Measurements from ENCODE around the gene NLGN3. TPM values are rescaled to one million over a fixed set of nuclear protein-coding genes. Genes with fewer than 3 reads are reported as not detected.

NLGN3 gene
- polyA plus RNA-seq, 10 donors = 2.6 to 4.9 (median 3.4) TPM

- DNase-seq = no peak
Measured at GRCh38 chrX:71214152-71214551, 69.5 kb downstream of the NLGN3 start.

GRCh38 chrX:71214604-71215337, 70.1 kb downstream of the NLGN3 start:
- DNase-seq = no peak

- DNase-seq = no peak
Measured at GRCh38 chrX:71215338-71215912, 70.8 kb downstream of the NLGN3 start.

GRCh38 chrX:71216485-71216884, 71.8 kb downstream of the NLGN3 start:
- peak in 1 of 3 donors; percentile 9 for DNase-seq

- DNase-seq = no peak
Measured at GRCh38 chrX:71217298-71217697, 72.7 kb downstream of the NLGN3 start.

Other genes starting within 250 kb of the NLGN3 start
- gene TEX11, start 236.1 kb upstream of the NLGN3 start, polyA plus RNA-seq (ENCODE audit: insufficient read length in 10 of 10) = under 1 TPM in 6 of 10 donors, not detected in 4; 0.08 to 0.41 (median 0.14) TPM
- 1 to 10 TPM in 5 of 10 donors, under 1 TPM in 5; 0.27 to 2.1 (median 1.0) TPM for gene SLC7A3, start 213.7 kb upstream of the NLGN3 start, polyA plus RNA-seq (ENCODE audit: insufficient read length in 10 of 10)
- gene SNX12, start 76.5 kb upstream of the NLGN3 start, polyA plus RNA-seq (ENCODE audit: insufficient read length in 10 of 10) = 10 to 100 TPM; 40.1 to 53.7 (median 46.7) TPM
- 10 to 100 TPM; 23.3 to 33.1 (median 26.4) TPM for gene FOXO4, start 49.0 kb upstream of the NLGN3 start, polyA plus RNA-seq (ENCODE audit: insufficient read length in 10 of 10)
- 1 to 10 TPM in 4 of 10 donors, under 1 TPM in 2, not detected in 4; 0.52 to 2.0 (median 1.1) TPM for gene CXorf65, start 38.1 kb upstream of the NLGN3 start, polyA plus RNA-seq (ENCODE audit: insufficient read length in 10 of 10)
- gene IL2RG, start 33.3 kb upstream of the NLGN3 start, polyA plus RNA-seq (ENCODE audit: insufficient read length in 10 of 10) = 10 to 100 TPM in 1 of 10 donors, 1 to 10 TPM in 8, under 1 TPM in 1; 0.99 to 18.0 (median 2.5) TPM
- 10 to 100 TPM; 33.2 to 48.9 (median 39.3) TPM for gene MED12, start 26.2 kb upstream of the NLGN3 start, polyA plus RNA-seq (ENCODE audit: insufficient read length in 10 of 10)
- under 1 TPM in 2 of 10 donors, not detected in 8; 0.36 to 0.61 TPM for gene GJB1, start 78.4 kb downstream of the NLGN3 start, polyA plus RNA-seq (ENCODE audit: insufficient read length in 10 of 10)
- gene ZMYM3, start 109.3 kb downstream of the NLGN3 start, polyA plus RNA-seq (ENCODE audit: insufficient read length in 10 of 10) = 10 to 100 TPM; 17.5 to 25.9 (median 20.3) TPM
- gene NONO, start 138.8 kb downstream of the NLGN3 start, polyA plus RNA-seq (ENCODE audit: insufficient read length in 10 of 10) = 100 to 1,000 TPM; 280 to 387 (median 316) TPM
- 100 to 1,000 TPM in 7 of 10 donors, 10 to 100 TPM in 3; 75.0 to 135 (median 115) TPM for gene ITGB1BP2, start 156.9 kb downstream of the NLGN3 start, polyA plus RNA-seq (ENCODE audit: insufficient read length in 10 of 10)
- gene TAF1, start 221.5 kb downstream of the NLGN3 start, polyA plus RNA-seq (ENCODE audit: insufficient read length in 10 of 10) = 10 to 100 TPM; 16.8 to 35.7 (median 27.2) TPM

All from muscle of back (tissue), 11 donors.